IMR-90 (cell line): Measurements from ENCODE around the gene CSF1. TPM values are rescaled to one million over a fixed set of nuclear protein-coding genes. Genes with fewer than 3 reads are reported as not detected.

Source experiments
- ATAC-seq: fragments of 200-7000 bp; cut with Tn5 transposase; 2 replicates; pipeline ENCODE4 v1.9.1; 2020; ENCODE audit warnings: low read depth, mild to moderate bottlenecking, moderate library complexity
- BruUV-seq: library from RNA; stranded (reverse); fragments of 400-500 nt; replicated peaks from 2 replicates; lab custom pipeline; 2021; lab: Mats Ljungman, UMichigan
- CTCF ChIA-PET: fragments of 300-600 bp; formaldehyde crosslinking; extraction: SDS; loops from one replicate; lab custom pipeline; 2021; ENCODE audit warnings: antibody characterized with exemption; lab: Yijun Ruan, JAX
- POLR2A ChIA-PET: fragments of 300-600 bp; sonication (Branson Sonifier 250); formaldehyde crosslinking; loops from one replicate; lab custom pipeline; 2022; ENCODE audit warnings: antibody characterized with exemption; ENCODE audit not compliant: unreplicated experiment; lab: Charles Lee
- DNase-seq: peaks from one replicate; pipeline ENCODE4 v3.0.0; 2013
- H2AFZ ChIP-seq: replicated peaks from 2 replicates; pipeline ENCODE3; 2013; ENCODE audit warnings: low read length, mild to moderate bottlenecking; ENCODE audit not compliant: poor library complexity
- H2AK5ac ChIP-seq: 2 replicates; pipeline ENCODE4 v1.6.1; 2013; ENCODE audit warnings: low read depth, low read length, inconsistent platforms
- H2AK9ac ChIP-seq: replicated peaks from 2 replicates; pipeline ENCODE3; 2013; ENCODE audit warnings: mild to moderate bottlenecking, low read depth, low read length, moderate library complexity; ENCODE audit not compliant: poor library complexity
- H2BK120ac ChIP-seq: 2 replicates; pipeline ENCODE4 v1.6.1; 2013; ENCODE audit warnings: low read depth, low read length, inconsistent platforms
- H2BK15ac ChIP-seq: 3 replicates; pipeline ENCODE4 v1.6.1; 2013; ENCODE audit warnings: low read depth, low read length, inconsistent platforms
- H2BK20ac ChIP-seq: 2 replicates; pipeline ENCODE4 v1.6.1; 2013; ENCODE audit warnings: low read depth, mild to moderate bottlenecking, inconsistent platforms, low read length, moderate library complexity
- H2BK5ac ChIP-seq: 2 replicates; pipeline ENCODE4 v1.6.1; 2013; ENCODE audit warnings: mild to moderate bottlenecking, low read depth, low read length, inconsistent platforms; ENCODE audit not compliant: poor library complexity, severe bottlenecking
- H3K14ac ChIP-seq: replicated peaks from 2 replicates; pipeline ENCODE4 v1.6.1; 2013; ENCODE audit warnings: low read depth, low read length, inconsistent platforms
- H3K18ac ChIP-seq: 2 replicates; pipeline ENCODE4 v1.6.1; 2013; ENCODE audit warnings: low read depth, low read length, control low read depth
- H3K23ac ChIP-seq: 2 replicates; pipeline ENCODE4 v1.6.1; 2013; ENCODE audit warnings: low read depth, low read length, inconsistent platforms
- H3K27ac ChIP-seq: 2 replicates; pipeline ENCODE4 v1.5.1; 2013; ENCODE audit warnings: mild to moderate bottlenecking, control low read depth, low read length; ENCODE audit not compliant: insufficient read depth
- H3K27me3 ChIP-seq: 2 replicates; pipeline ENCODE4 v1.6.1; 2013; ENCODE audit warnings: low read length; ENCODE audit not compliant: control insufficient read depth, insufficient read depth
- H3K36me3 ChIP-seq: 2 replicates; pipeline ENCODE4 v1.6.1; 2013; ENCODE audit warnings: low read length, mixed read lengths; ENCODE audit not compliant: control insufficient read depth, insufficient read depth
- H3K4ac ChIP-seq: 2 replicates; pipeline ENCODE4 v1.6.1; 2013; ENCODE audit warnings: low read depth, low read length, inconsistent platforms
- H3K4me1 ChIP-seq: 2 replicates; pipeline ENCODE4 v1.6.1; 2013; ENCODE audit warnings: low read length, mixed read lengths; ENCODE audit not compliant: control insufficient read depth, insufficient read depth
- H3K4me2 ChIP-seq: 2 replicates; pipeline ENCODE4 v1.6.1; 2013; ENCODE audit warnings: low read depth, mild to moderate bottlenecking, control low read depth, low read length, moderate library complexity
- H3K4me3 ChIP-seq: 2 replicates; pipeline ENCODE4 v1.5.1; 2013; ENCODE audit warnings: low read depth, mild to moderate bottlenecking, control low read depth, low read length, moderate library complexity; ENCODE audit not compliant: insufficient read depth
- H3K56ac ChIP-seq: 2 replicates; pipeline ENCODE4 v1.6.1; 2013; ENCODE audit warnings: low read length, inconsistent platforms; ENCODE audit not compliant: insufficient read depth; ENCODE audit errors: extremely low read depth
- H3K79me1 ChIP-seq, 2 experiments: 2 replicates each; pipeline ENCODE4 v1.6.1; 2013; ENCODE audit warnings: low read length in 2 of 2, inconsistent platforms in 1 of 2, low read depth in 1 of 2
- H3K9ac ChIP-seq: 2 replicates; pipeline ENCODE4 v1.6.1; 2013; ENCODE audit warnings: low read depth, low read length, control low read depth
- H3K9me1 ChIP-seq: 2 replicates; pipeline ENCODE4 v1.6.1; 2013; ENCODE audit warnings: low read length, inconsistent platforms; ENCODE audit not compliant: insufficient read depth
- H3K9me3 ChIP-seq: 2 replicates; pipeline ENCODE4 v1.6.1; 2013; ENCODE audit warnings: low read length; ENCODE audit not compliant: control insufficient read depth, insufficient read depth
- H4K20me1 ChIP-seq: 2 replicates; pipeline ENCODE4 v1.6.1; 2013; ENCODE audit warnings: low read length, inconsistent platforms; ENCODE audit not compliant: insufficient read depth
- H4K5ac ChIP-seq: 2 replicates; pipeline ENCODE4 v1.6.1; 2013; ENCODE audit warnings: mild to moderate bottlenecking, low read depth, low read length, control low read depth
- H4K8ac ChIP-seq, 2 experiments: 2 replicates each; pipeline ENCODE4 v1.6.1; 2013; ENCODE audit warnings: low read depth in 2 of 2, low read length in 2 of 2, control low read depth in 1 of 2, inconsistent platforms in 1 of 2
- H4K91ac ChIP-seq: 2 replicates; pipeline ENCODE4 v1.6.1; 2013; ENCODE audit warnings: low read depth, low read length, inconsistent platforms; ENCODE audit not compliant: insufficient read depth
- CHD1 ChIP-seq: IDR thresholded peaks from 2 replicates; pipeline ENCODE4 v1.6.1; 2012; ENCODE audit warnings: low read depth, low read length, improper control_type of control experiment
- ELK1 ChIP-seq: fragments of 150-350 bp; IDR thresholded peaks from 2 replicates; pipeline ENCODE4 v1.6.1; 2016; ENCODE audit warnings: low read depth, mild to moderate bottlenecking, low read length, moderate library complexity, borderline replicate concordance
- FOS ChIP-seq: fragments of 150-350 bp; IDR thresholded peaks from 2 replicates; pipeline ENCODE4 v1.6.1; 2016; ENCODE audit warnings: low read depth, low read length
- MXI1 ChIP-seq: IDR thresholded peaks from 2 replicates; pipeline ENCODE4 v1.6.1; 2012; ENCODE audit warnings: low read depth, mild to moderate bottlenecking, low read length, moderate library complexity, borderline replicate concordance
- POLR2A ChIP-seq: IDR thresholded peaks from 2 replicates; pipeline ENCODE4 v1.6.1; 2012; ENCODE audit warnings: mild to moderate bottlenecking, low read depth, low read length
- RAD21 ChIP-seq: IDR thresholded peaks from 2 replicates; pipeline ENCODE4 v1.6.1; 2012; ENCODE audit warnings: low read length, improper control_type of control experiment
- RFX5 ChIP-seq: IDR thresholded peaks from 2 replicates; pipeline ENCODE4 v1.8.0; 2012; ENCODE audit warnings: low read depth, mild to moderate bottlenecking, low read length, moderate library complexity
- WGBS, 2 experiments: methylation state at CpG; one replicate each; pipeline versions ENCODE4 v1.1.5 to v1.1.7; 2013; ENCODE audit warnings: missing lambda C conversion rate in 2 of 2; ENCODE audit not compliant: insufficient read length in 1 of 2; ENCODE audit errors: extremely low coverage in 2 of 2; 5-methylcytosine and 5-hydroxymethylcytosine counted together
- dilution Hi-C: fragments of 300-500 bp; cut with HindIII; formaldehyde crosslinking; loops from one replicate; pipeline ENCODE4 v1.14.3; 2018; ENCODE audit warnings: low sequenced_read_pairs; ENCODE audit not compliant: unreplicated experiment
- in situ Hi-C: fragments of 300-500 bp; cut with MboI; formaldehyde crosslinking; loops from 3 replicates; pipeline ENCODE4 v1.14.3; 2019; ENCODE audit warnings: low sequenced_read_pairs, inconsistent platforms, mixed read lengths
- intact Hi-C: fragments of 100-400 bp; cut with micrococcal nuclease; formaldehyde crosslinking; loops from 2 replicates; pipeline ENCODE4 v1.10.0; 2022
- polyA plus RNA-seq, 3 experiments: library from polyadenylated mRNA; depleted of rRNA; stranded (reverse); fragments of >200 nt; gene quantifications; 2 replicates each; pipeline ENCODE4 v1.2.3, GENCODE V29; 2012; ENCODE audit warnings: low replicate concordance in 1 of 3
- total RNA-seq: library from RNA; depleted of rRNA; stranded (reverse); fragments of >200 nt; gene quantifications from 2 replicates; pipeline ENCODE4 v1.2.3, GENCODE V29; 2012

Gene CSF1
- total and polyA plus RNA-seq, 2 of the 4 experiments (the other 2 are of a cell fraction), result 14.3 to 22.0 TPM

GRCh38 chr1:109864930-109865612, 45.6 kb upstream of the CSF1 start:
- Histone ChIP-seq H3K4ac (peak overlapping the region; percentile 25), H3K79me1 (no peaks in the 10 kb centered on the region), H3K56ac (no peak overlapping the region), H3K18ac (no peak overlapping the region), H3K9me3 (no peaks in the 10 kb centered on the region), H2AK9ac (no peak overlapping the region), H4K8ac (peak overlapping the region in 1 of 2 experiments; percentile 32; a peak in 1 of 4 replicates), H3K27me3 (no peaks in the 10 kb centered on the region), H2BK120ac (no peak overlapping the region), H3K4me3 (no peak overlapping the region), H4K91ac (no peak overlapping the region), H3K9ac (no peak overlapping the region), H2BK15ac (peak overlapping the region; percentile 63; the same call in 1 of the 3 replicates), H3K14ac (0 out of 2 replicates have a peak overlapping the region, but pooled peaks have one; percentile 13), H2AFZ (peak overlapping the region; percentile 24), H3K4me1 (peaks cover 10% of the 10 kb centered on the region), H3K4me2 (no peak overlapping the region), H2AK5ac (no peak overlapping the region), H3K9me1 (no peaks in the 10 kb centered on the region), H2BK20ac (0 out of 2 replicates have a peak overlapping the region, but pooled peaks have one; percentile 14), H2BK5ac (no peak overlapping the region), H4K20me1 (no peaks in the 10 kb centered on the region), H3K36me3 (no peaks in the 10 kb centered on the region), H4K5ac (no peak overlapping the region), H3K27ac (no peak overlapping the region), H3K23ac (no peak overlapping the region; the same call in 1 of the 2 replicates)
- WGBS, 2 experiments, result no CpG with 5 or more reads among the region's 12 CpGs
- intact Hi-C loops, result loop anchor here (1.0 kb wide), 1 partner anchor 7 kb away; no protein-coding TSS in a partner anchor
- TF ChIP-seq MXI1 (no peak), RFX5 (no peak), RAD21 (no peak), FOS (no peak), POLR2A (no peak), ELK1 (no peak), CHD1 (no peak)
- dilution Hi-C loops, result no loop called here
- no TSS peak for BruUV-seq
- ATAC-seq (peak; percentile 52), DNase-seq (peak; percentile 42)
- CTCF ChIA-PET, result no interaction called here
- POLR2A ChIA-PET, result no interaction called here
- in situ Hi-C loops, result no loop called here
